Progenitor cell of endocrine pancreas (in vitro differentiated cells): ENCODE data around the gene CASTOR1. TPM values are rescaled to one million over a fixed set of nuclear protein-coding genes. Genes with fewer than 3 reads are reported as not detected.

Experiments
- DNase-seq: peaks from one replicate; pipeline ENCODE4 v3.0.0; 2021; ENCODE audit warnings: low spot score; ENCODE audit not compliant: unreplicated experiment
- H3K27ac Mint-ChIP-seq: 2 replicates; pipeline ENCODE4 v1.8.0; 2021; ENCODE audit warnings: mild to moderate bottlenecking, moderate library complexity, mixed read lengths
- H3K27me3 Mint-ChIP-seq: 2 replicates; pipeline ENCODE4 v1.8.0; 2021; ENCODE audit warnings: mixed read lengths
- H3K36me3 Mint-ChIP-seq: 2 replicates; pipeline ENCODE4 v1.8.0; 2022; ENCODE audit warnings: mixed read lengths; ENCODE audit not compliant: insufficient read depth
- H3K4me1 Mint-ChIP-seq: 2 replicates; pipeline ENCODE4 v1.8.0; 2021; ENCODE audit warnings: low read depth, mixed read lengths
- H3K4me3 Mint-ChIP-seq: 2 replicates; pipeline ENCODE4 v1.8.0; 2021; ENCODE audit warnings: low read depth, mild to moderate bottlenecking, moderate library complexity, mixed read lengths
- H3K9me3 Mint-ChIP-seq: 2 replicates; pipeline ENCODE4 v1.8.0; 2021; ENCODE audit warnings: low read depth, mixed read lengths
- total RNA-seq: library from RNA; stranded (reverse); gene quantifications from 2 replicates; pipeline ENCODE4 v1.2.1, GENCODE V29; 2021
- TF ChIP-seq, protein P1 (sequence below): fragments of 200-600 bp; sonication (generic); IDR thresholded peaks from one replicate; pipeline ENCODE4 v1.5.0; 2021; ENCODE audit warnings: antibody characterized with exemption, mild to moderate bottlenecking; ENCODE audit not compliant: unreplicated experiment

CASTOR1 gene
- total RNA-seq, 1 donor from 2014 or later, result 7.2 TPM

DNA sequence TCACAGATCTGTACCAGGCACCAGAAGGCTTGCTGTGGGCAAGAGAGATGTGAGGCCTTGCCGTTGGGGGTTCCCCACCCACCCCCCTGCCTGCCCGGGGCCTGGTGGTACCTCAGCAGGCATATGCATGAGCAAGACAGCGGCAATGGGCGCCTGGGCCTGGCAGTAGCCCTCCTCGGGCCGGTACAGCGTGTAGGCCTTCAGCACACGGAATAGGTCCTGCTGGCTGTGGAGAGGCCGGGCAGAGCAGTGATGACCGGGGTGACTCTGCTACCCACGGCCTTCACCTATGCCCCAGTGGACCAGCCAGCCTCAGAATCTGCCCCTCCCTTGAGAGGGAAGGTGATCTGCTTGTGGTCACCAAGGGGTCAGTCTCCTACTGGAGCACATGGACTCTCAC is 5.5 kb upstream of the CASTOR1 start:
- Mint-ChIP-seq H3K27ac (no peak overlapping the region), H3K4me3 (no peak overlapping the region), H3K4me1 (peaks cover 14% of the 10 kb centered on the region), H3K9me3 (no peaks in the 10 kb centered on the region), H3K36me3 (peaks cover 9% of the 10 kb centered on the region), H3K27me3 (no peaks in the 10 kb centered on the region)
- TF ChIP-seq, protein P1, sequence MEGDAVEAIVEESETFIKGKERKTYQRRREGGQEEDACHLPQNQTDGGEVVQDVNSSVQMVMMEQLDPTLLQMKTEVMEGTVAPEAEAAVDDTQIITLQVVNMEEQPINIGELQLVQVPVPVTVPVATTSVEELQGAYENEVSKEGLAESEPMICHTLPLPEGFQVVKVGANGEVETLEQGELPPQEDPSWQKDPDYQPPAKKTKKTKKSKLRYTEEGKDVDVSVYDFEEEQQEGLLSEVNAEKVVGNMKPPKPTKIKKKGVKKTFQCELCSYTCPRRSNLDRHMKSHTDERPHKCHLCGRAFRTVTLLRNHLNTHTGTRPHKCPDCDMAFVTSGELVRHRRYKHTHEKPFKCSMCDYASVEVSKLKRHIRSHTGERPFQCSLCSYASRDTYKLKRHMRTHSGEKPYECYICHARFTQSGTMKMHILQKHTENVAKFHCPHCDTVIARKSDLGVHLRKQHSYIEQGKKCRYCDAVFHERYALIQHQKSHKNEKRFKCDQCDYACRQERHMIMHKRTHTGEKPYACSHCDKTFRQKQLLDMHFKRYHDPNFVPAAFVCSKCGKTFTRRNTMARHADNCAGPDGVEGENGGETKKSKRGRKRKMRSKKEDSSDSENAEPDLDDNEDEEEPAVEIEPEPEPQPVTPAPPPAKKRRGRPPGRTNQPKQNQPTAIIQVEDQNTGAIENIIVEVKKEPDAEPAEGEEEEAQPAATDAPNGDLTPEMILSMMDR, result no peak
- no peak for DNase-seq

DNA sequence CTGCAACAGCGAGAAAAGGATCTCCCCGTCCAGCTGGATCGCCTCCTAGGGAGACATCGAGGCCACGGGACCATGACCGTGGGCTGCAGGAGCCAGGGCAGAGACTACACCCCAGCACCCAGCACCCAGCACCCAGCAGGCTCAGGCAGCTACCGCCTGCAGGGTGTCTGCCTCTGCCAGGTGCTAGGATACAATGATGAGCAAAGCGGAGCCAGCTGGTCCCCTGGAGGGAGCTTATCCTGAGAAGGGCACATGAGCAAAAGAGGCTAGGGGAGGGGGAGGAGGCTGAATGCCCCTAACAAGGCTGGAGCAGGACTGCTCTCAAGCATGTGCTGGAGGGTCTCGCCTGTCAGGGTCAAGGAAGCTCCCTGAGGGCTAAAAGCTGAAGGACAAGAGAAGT is 4.8 kb upstream of the CASTOR1 start:
- TF ChIP-seq, protein P1, result no peak
- no peak for DNase-seq
- H3K4me3 Mint-ChIP-seq, result no peak overlapping the region
- no peaks in the 10 kb centered on the region for H3K9me3 Mint-ChIP-seq
- H3K27ac Mint-ChIP-seq, result no peak overlapping the region
- peaks cover 9% of the 10 kb centered on the region for H3K36me3 Mint-ChIP-seq
- H3K27me3 Mint-ChIP-seq, result no peaks in the 10 kb centered on the region
- H3K4me1 Mint-ChIP-seq, result peaks cover 14% of the 10 kb centered on the region

DNA sequence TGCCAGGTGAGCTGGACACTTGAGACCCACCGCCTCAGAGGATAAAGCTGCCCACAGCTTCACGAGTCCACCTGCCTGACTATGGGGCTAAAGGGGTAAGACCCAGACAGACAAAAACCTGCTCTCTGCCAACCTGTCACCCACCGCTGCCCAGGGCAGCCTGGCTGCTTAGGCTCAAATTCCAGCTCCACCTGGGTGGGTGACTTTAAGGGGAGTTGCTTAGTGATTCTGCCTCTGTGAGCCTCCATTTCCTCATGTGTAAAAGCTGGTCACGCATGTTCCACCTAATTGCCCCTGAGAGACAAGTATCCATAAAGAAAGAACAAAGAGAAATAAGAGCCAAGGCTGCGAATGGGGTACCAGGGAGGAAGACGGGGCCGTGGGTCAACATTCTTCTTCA is 3.7 kb upstream of the CASTOR1 start:
- Mint-ChIP-seq H3K27me3 (peaks cover 2% of the 10 kb centered on the region), H3K27ac (no peak overlapping the region), H3K9me3 (no peaks in the 10 kb centered on the region), H3K36me3 (peaks cover 9% of the 10 kb centered on the region), H3K4me3 (no peak overlapping the region), H3K4me1 (peaks cover 9% of the 10 kb centered on the region)
- TF ChIP-seq, protein P1, result no peak
- no peak for DNase-seq

DNA sequence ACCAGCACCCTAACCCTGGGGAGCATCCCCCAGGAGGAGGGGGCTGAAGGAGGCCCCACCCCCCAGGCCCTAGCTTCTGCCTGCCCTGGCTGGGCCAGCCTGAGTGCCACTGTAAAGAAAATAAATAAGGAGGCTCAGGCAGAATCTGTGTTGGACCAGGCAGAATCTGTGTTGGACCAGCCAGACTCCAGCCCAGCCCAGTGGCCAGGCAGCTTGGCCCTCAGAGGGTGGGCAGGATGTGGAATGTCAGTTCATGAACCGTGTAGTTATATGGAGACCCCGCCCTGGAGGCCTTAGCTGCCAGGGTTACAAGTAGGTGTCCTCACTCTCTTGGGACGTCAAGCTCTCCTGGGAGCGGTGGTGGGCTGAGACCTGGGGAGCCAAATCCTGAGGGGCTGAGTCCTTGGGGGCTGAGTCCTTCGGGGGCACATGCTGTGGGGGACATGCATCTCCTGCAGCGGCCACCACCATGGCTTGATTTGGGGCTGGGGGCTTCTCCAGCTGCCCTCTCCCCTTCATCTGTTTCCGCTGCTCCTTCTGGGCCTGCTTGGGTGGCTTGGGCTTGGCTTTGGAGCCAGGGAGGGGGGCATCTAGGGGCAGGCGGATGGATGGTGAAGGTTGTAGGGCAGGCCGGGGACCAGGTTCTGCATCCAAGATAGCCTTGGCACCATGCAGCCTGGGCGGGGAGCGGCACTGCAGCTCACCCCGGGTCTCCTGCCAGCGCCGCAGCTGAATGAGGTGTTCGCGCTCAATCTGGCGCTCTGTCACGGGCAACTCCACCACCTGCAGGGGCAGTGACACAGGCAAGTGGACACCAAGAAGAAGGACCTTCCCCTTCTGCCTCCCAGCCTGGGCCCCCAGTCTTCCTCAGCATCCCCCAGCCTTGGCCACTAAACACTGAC is 3.0 kb upstream of the CASTOR1 start:
- Mint-ChIP-seq H3K36me3 (peaks cover 9% of the 10 kb centered on the region), H3K9me3 (no peaks in the 10 kb centered on the region), H3K4me3 (no peak overlapping the region), H3K27ac (no peak overlapping the region), H3K4me1 (peaks cover 7% of the 10 kb centered on the region), H3K27me3 (peaks cover 2% of the 10 kb centered on the region)
- DNase-seq, result no peak
- TF ChIP-seq, protein P1, result no peak

DNA sequence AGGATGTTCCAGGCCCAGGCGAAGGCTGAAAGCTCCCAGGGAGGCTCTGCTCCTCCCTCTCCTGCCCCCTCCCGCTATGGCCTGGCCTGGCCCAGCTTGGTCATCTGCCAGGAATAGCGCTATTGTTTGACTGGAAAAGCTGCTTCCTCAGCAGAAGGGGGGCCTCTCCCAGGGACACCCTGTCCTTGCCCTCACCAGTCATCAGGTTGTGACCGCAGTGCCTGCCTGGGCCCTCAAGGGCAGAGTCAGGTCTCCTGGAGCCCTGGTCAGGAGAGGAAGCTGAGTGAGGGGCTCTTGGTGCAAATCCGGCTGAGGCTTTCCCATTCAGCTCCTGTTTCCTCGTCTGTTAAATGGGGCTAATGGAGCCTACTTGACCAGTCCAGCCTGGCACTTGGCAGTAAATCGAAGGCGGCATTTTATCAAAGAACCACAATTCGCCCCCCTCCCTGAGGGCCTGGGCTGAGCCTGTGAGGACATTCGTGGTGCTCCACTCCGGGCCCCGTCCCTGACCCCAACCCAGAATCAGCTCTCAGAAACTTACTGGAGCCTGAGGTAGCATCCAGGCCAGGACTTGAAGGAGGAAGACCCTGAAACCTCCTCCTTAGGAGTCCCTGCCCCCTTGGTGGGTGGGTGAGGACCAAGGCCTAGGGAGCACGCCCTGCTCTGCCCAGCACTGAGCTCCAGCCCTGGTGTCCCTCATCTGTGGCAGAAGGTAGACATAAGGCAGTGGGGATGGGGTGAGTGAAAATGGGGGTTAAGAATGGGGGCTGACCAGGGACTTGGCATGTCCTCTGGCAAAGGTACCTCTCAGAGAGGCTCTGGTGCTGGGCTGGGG is 2.0 kb upstream of the CASTOR1 start:
- no peak overlapping the region for H3K27ac Mint-ChIP-seq
- peaks cover 2% of the 10 kb centered on the region for H3K27me3 Mint-ChIP-seq
- DNase-seq, result no peak
- peaks cover 5% of the 10 kb centered on the region for H3K4me1 Mint-ChIP-seq
- TF ChIP-seq, protein P1, result no peak
- no peaks in the 10 kb centered on the region for H3K9me3 Mint-ChIP-seq
- H3K36me3 Mint-ChIP-seq, result peaks cover 9% of the 10 kb centered on the region
- H3K4me3 Mint-ChIP-seq, result no peak overlapping the region
